Peyer's patch (tissue), 4 donors: Measurements from ENCODE around the gene LRRFIP1. TPM values are rescaled to one million over a fixed set of nuclear protein-coding genes. Genes with fewer than 3 reads are reported as not detected.
A peak's percentile ranks its signal among the peaks of the same experiment; 100 is the strongest.
"Not testable (repeated sequence)": the region's sequence is repeated elsewhere in the genome, so short reads cannot be mapped to it uniquely, and the experiment has no call there.

Experiments used
- DNase-seq, 3 donors: peaks; one replicate each; pipeline ENCODE4 v3.0.0-alpha.2; 2017 to 2019
- H3K27ac ChIP-seq, 4 donors: fragments of 200-600 bp; sonication (generic); one replicate each; pipeline ENCODE4 v1.5.1; 2016 to 2019
- H3K27me3 ChIP-seq, 2 donors: fragments of 200-600 bp; sonication (generic); one replicate each; pipeline ENCODE4 v1.5.1; 2019
- H3K36me3 ChIP-seq, 3 donors: fragments of 200-600 bp; sonication (generic); one replicate each; pipeline ENCODE4 v1.5.1; 2016 to 2019
- H3K4me1 ChIP-seq, 4 donors: fragments of 200-600 bp; sonication (generic); one replicate each; pipeline ENCODE4 v1.5.1; 2016 to 2019
- H3K4me3 ChIP-seq, 4 donors: fragments of 200-600 bp; sonication (generic); 1 replicate in 3 of 4; 2 replicates in 1 of 4; pipeline ENCODE4 v1.5.1; 2016 to 2019; ENCODE audit warnings: mild to moderate bottlenecking in 1 of 4
- H3K9me3 ChIP-seq, 4 donors: fragments of 200-600 bp; sonication (generic); one replicate each; pipeline ENCODE4 v1.5.1; 2016 to 2019; ENCODE audit warnings: mild to moderate bottlenecking in 1 of 4
- CTCF ChIP-seq, 6 experiments: fragments of 450-650 bp in 4 of 6; fragments of 200-600 bp in 2 of 6; sonication (generic) in 1 of 6; IDR thresholded peaks; one replicate each; pipeline ENCODE4 v1.5.1; 2017 to 2019; ENCODE audit warnings: antibody characterized with exemption in 6 of 6, mild to moderate bottlenecking in 3 of 6, moderate library complexity in 1 of 6
- POLR2A ChIP-seq, 2 donors: fragments of 450-650 bp; IDR thresholded peaks; one replicate each; pipeline ENCODE4 v1.5.1; 2017; ENCODE audit warnings: antibody characterized with exemption in 2 of 2, mild to moderate bottlenecking in 2 of 2, moderate library complexity in 2 of 2
- total RNA-seq, 4 donors: library from RNA; depleted of rRNA; stranded (reverse); fragments of >200 nt; gene quantifications; one replicate each; pipeline ENCODE4 v1.1.0, GENCODE V29; 2016

LRRFIP1 gene
- total RNA-seq, 4 donors from 2014 or later, result 114 to 182 (median 135) TPM

GRCh38 chr2:237688081-237688480, 60.7 kb downstream of the LRRFIP1 start:
- H3K27ac ChIP-seq, result peak overlapping the region; percentile 61 to 87 (median 75)
- no peak overlapping the region for H3K4me3 ChIP-seq
- H3K27me3 ChIP-seq, result no peaks in the 10 kb centered on the region
- peak in 1 of 3 donors; percentile 34 for DNase-seq
- no peaks in the 10 kb centered on the region for H3K36me3 ChIP-seq
- H3K4me1 ChIP-seq, result peaks cover 0 to 34% (median 3%) of the 10 kb centered on the region in 4 donors
- H3K9me3 ChIP-seq, result no peaks in the 10 kb centered on the region
- no peak for TF ChIP-seq CTCF (IDR thresholded peaks at IDR 0.05)

- Histone ChIP-seq H3K4me1 (peaks cover 0 to 37% (median 3%) of the 10 kb centered on the region in 4 donors), H3K27ac (peak overlapping the region; percentile 61 to 87 (median 75))
- not testable (repeated sequence) for H3K4me3 ChIP-seq, H3K9me3 ChIP-seq, H3K36me3 ChIP-seq, H3K27me3 ChIP-seq
- peak in 1 of 3 donors; percentile 40 for DNase-seq
These were observed 61.2 kb downstream of the LRRFIP1 start for GRCh38 chr2:237688541-237688940.

- H3K27me3 ChIP-seq, result no peaks in the 10 kb centered on the region
- no peaks in the 10 kb centered on the region for H3K9me3 ChIP-seq
- peak overlapping the region; percentile 46 to 87 (median 65) for H3K27ac ChIP-seq
- TF ChIP-seq CTCF (IDR thresholded peaks at IDR 0.05) (no peak), POLR2A (IDR thresholded peaks at IDR 0.05) (no peak)
- DNase-seq, result peak in 2 of 3 donors; percentile 18 to 54
- no peaks in the 10 kb centered on the region for H3K36me3 ChIP-seq
- H3K4me3 ChIP-seq, result no peak overlapping the region
- peaks cover 0 to 47% (median 9%) of the 10 kb centered on the region in 4 donors for H3K4me1 ChIP-seq
These were observed 62.1 kb downstream of the LRRFIP1 start for GRCh38 chr2:237689336-237690131.

- no peaks in the 10 kb centered on the region for H3K9me3 ChIP-seq
- peak in 2 of 3 donors; percentile 35 to 73 for DNase-seq
- TF ChIP-seq POLR2A (IDR thresholded peaks at IDR 0.05) (peak; percentile 7 to 34), CTCF (IDR thresholded peaks at IDR 0.05) (no peak)
- peak overlapping the region; percentile 86 to 97 (median 92) for H3K4me3 ChIP-seq
- H3K27me3 ChIP-seq, result no peaks in the 10 kb centered on the region
- no peaks in the 10 kb centered on the region for H3K36me3 ChIP-seq
- peaks cover 0 to 64% (median 18%) of the 10 kb centered on the region in 4 donors for H3K4me1 ChIP-seq
- H3K27ac ChIP-seq, result peak overlapping the region; percentile 89 to 99 (median 96)
These were observed 63.9 kb downstream of the LRRFIP1 start for GRCh38 chr2:237691029-237691907.

GRCh38 chr2:237691908-237692600, 64.7 kb downstream of the LRRFIP1 start:
- Histone ChIP-seq H3K27ac (peak overlapping the region; percentile 97 to 99 (median 98)), H3K4me1 (peaks cover 0 to 72% (median 22%) of the 10 kb centered on the region in 4 donors)
- DNase-seq, result peak; percentile 97 to 99 (median 99)

More at GRCh38 chr2:237691908-237692600, 64.7 kb downstream of the LRRFIP1 start:
- no peaks in the 10 kb centered on the region for H3K9me3 ChIP-seq
- peak; percentile 86 to 98 for TF ChIP-seq POLR2A (IDR thresholded peaks at IDR 0.05)
- peak in 2 of 6 experiments; percentile 11 to 31 for TF ChIP-seq CTCF (IDR thresholded peaks at IDR 0.05)
- H3K27me3 ChIP-seq, result no peaks in the 10 kb centered on the region
- H3K36me3 ChIP-seq, result no peaks in the 10 kb centered on the region
- peak overlapping the region; percentile 88 to 97 (median 94) for H3K4me3 ChIP-seq
